HG03457 (cell line): ENCODE data around the gene XK.

ENCODE experiments used
- ATAC-seq: cut with Tn5 transposase; IDR thresholded peaks from one replicate; pipeline ENCODE4 v1.9.1; 2021; ENCODE audit warnings: moderate number of reproducible peaks; ENCODE audit not compliant: unreplicated experiment

Gene XK

DNA sequence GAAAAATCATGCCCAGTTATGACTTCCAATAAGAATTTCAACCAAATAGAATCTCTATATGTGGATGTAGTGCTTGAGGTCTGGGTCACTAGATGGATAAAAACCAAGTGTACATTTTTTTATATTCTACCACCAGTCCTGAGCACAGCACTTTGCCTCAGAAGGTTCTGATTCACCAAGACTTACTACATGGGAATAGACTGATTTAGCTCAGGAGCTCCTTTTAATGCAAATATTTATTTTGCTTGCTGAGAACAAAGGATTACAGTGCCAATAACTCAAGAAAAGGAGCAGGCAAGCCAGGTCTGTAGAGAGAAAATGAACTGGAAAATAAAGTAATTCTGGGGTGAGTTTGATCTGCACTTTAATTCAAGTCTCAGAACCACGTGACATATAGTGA lies 6.4 kb upstream of the XK start:
- no peak for ATAC-seq

DNA sequence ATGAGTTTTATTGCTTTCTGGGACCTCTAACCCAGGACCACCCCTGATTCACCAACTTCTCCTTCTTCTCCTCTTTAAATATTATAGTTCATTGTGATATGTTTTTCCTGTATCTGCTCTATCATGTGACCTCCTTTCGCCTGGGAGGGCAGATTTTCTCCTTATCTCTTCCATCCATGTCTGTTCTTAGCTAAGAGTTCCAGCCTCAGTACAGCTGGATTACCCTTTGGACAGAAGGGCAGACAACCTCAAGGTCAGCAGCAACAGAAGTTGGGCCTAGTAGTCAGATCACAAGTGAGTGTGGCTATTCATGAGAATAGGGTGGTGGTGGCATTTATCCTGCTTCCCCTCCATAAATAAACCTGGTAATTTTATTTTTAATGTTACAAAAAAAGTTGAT lies 5.7 kb upstream of the XK start:
- ATAC-seq, result no peak

DNA sequence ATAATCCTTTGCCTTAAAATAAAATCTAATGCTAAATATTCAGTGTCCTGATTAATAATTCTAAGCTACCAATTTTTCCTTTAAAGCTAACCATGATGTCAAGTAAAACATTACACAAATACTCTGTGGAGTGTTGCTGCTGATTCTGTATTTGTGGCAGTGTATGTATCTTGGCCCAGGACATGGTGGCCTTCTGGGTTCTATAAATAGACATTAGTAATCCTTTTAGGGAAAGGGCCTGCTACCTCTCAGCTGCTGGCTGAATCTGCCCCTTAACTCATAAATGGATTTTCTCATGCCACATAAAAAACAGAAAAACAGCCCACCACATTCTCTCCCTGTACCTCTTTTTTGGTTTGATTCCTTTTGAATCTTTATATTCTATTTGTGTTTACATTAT lies 1.2 kb upstream of the XK start:
- ATAC-seq, result no peak

DNA sequence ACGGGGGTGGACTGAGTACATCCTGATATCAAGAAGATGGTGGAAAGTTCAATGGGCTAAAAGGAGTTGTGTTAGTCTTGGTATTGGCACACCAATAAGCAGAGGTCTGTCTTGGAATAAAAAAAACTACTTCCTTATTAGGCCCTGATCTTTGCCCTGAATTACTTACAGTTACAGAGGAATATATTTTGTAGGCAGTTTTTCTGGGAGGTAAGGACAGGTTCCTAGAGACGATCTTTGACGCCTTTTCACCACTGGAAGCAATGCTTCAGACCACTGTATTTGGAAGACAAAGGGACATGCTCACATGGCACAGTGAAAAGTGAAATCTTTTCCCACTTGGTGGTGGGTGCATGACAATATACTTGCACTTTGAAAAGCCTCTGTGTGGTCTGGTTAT lies 618 bp upstream of the XK start:
- no peak for ATAC-seq

DNA sequence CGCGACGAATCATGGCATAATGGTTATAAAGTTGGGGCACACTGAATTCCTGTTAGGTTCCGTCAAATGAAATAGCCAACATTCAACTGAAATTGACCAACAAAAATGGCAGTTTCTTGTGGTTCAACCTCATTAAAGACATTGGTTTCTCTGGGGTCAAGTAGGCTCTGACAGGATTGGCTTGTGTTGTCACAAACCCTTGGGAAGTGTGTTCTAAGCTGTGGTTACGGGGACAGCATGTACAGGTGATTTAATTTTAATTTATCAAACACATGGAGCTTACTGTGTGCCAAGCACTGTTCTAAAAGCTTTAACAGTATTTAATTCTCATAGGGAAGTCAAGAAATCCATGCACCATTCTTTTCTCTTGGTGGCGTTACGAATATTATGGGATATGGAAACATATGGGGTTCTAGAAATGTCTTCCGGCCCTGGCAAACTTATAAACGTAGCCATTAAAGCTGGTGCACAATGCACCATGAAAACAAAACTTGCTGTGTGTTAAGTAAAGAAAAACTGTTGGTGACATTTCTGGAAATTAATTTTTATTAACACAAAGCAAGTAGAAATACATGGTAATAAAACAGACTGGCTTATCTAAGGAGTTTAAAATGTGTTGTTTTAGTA lies 891 bp downstream of the XK start:
- ATAC-seq, result no peak

DNA sequence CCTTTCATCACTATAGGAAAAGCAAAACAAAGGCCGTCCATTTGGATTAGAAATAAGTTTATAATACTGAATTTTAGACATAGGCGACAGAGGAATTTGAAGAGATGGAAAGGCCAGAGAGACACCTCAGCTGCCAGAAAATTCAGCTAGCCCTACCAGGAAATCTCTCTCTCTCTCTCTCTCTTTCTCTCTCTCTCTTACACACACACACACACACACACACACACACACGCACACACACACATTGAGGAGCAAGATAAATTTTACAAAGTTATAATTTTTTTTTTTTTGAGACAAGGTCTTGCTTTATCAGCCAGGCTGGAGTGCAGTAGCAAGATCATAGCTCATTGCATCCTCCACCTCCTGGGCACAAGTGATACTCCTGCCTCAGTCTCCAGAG lies 1.4 kb downstream of the XK start:
- ATAC-seq, result no peak

DNA sequence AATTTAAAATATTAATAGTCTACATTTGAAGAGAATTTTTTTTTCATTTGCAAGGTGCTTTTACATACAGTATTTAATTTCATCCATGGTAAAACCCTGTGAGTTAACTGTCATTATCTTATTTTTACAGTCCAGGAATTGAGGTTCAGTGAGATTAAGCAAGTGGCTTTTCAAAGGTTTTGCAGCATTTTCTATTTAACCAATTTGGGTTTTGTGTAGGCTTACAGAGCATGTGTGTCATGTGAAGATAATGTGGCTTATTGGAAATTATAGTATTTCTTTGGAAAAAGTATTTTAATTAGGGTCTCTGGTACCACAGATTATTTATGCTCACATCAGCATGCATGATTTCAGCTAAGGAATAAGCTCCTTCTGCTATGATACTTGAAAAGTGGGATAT lies 4.5 kb downstream of the XK start:
- ATAC-seq, result no peak

DNA sequence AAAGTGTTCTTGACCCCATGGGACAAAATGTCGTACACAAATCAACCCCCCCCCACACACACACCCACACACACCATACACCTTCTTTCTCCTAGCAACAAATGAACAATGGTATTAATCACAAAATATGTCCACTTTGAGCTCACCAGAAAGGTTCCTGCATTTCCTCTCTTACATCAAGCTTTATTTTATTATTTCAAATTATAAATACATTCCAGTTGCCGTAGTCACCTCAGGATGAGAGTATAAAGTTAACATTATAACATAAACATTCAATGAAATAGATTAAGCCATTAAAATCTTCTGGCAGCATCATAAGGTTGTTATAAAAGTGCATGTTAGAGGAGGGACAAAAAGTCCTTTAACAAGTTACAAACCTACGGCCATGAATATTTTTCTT lies 7.3 kb downstream of the XK start:
- ATAC-seq, result no peak

DNA sequence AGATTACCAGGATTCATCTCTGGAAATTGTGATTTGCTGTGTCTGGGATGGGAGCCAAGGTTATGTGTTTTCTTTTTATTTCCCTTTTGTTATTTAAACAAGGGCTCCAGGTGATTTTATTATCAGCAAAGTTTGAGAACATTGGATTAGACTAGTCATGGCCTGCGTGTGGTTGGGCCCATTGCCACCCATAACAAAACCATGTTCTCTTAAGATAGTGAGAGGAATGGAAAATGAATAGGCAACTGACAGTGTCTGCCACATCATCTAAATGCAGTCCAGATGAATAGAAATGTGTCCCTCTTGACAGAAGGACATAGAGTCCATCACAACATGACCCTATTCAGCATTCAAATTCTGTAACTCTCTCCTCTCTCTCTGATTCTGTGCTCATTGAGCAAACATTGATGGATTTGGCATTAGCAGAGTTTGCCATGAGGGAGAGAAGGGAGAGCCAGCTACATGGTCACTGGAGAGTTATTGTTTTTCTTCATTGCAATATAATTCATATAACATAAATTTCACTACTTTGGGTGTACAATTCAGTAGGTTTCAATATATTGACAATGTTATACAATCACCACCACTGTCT lies 11.7 kb downstream of the XK start:
- no peak for ATAC-seq

DNA sequence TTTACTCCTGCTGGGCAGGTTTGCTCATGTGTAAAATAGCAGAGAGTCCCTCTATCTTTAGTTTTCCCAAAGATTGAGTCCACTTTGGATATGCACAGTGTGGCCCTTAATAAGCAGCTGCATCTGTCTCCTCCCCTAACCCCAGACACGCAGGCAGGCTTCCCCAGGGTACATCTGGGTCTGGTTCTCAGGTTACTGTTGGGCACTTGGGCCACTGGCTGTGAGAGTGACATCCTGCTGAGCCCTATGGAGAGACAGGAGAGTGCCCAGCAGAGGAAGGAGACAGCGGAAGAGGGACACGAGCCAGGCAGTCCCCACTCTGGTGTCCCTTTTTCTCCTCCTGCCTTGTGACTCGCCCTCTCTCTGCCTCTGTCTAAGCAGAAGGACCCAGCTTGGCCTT lies 16.0 kb downstream of the XK start:
- ATAC-seq, result no peak

DNA sequence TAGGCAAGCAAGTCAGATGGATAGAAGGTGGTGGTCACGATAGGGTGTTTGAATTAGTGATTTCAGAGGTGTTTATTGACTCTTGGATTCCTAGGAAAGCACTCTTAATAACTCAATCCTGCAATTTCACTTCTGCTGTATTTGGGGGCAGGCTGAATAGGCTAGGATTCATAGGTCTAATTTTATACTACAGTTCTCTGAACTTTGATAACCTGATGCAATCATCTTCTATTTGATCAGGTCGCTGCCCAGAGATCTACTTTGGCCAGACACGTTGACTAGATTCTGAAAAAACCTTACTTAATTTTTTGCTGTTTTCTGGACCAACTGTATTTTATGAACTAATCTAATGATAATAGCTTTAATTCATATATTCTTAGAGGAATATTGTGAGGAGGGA lies 26.4 kb downstream of the XK start:
- no peak for ATAC-seq

DNA sequence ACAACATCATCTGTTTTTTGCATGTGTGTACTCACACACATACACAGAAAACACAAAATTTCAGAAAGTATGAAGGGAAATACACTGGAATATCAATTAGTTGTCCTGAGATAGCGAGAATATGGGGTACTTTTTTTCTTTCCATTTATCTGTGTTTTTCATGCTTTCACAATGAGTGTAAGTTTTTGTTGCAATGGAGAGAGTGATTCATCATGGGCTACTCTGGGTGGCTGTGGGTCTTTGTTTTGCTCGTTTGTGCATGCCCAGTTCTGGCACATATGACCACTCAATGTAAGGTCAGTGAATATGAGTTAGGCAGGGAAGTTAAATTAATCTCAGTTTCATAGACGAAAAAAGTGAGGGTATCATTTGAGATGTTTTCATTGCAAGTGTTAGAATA lies 26.9 kb downstream of the XK start:
- no peak for ATAC-seq

DNA sequence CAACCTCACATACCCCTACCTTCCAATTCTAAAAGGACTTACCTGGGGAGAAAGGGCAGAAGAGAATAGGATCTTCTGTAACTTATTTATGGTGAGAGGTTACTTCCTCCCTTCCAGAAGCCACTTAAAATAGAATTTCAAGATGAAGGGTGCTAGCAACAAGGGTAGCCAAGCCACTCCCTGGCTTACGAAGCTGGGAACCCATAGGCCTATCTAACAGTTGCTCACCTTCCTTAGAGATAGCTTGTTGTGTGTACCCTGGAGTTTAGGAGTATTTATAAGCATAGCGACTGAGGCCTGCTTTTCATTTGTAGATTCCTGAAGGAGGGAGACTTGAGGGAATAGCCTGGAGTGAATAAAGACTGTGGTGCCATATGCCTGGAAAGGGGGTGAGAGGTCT lies 28.9 kb downstream of the XK start:
- no peak for ATAC-seq

DNA sequence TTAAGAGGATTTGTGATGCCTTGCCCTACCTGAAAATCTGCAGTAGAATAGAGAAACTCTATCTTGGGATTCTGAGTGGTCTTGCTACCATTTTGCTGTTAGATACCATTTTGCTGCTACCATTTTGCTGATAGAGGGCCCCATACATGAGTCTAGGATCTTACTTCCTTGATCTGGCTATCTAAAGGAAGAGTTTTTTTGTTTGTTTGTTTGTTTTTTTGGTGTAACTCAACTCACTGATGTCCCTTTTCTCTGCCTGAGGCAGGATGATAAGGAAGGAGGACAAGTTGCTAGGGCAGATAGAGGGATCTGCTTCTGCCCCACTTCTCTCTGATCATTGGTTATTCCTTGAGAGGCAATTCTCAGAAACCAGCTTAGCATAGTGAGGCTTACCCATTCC lies 31.0 kb downstream of the XK start:
- ATAC-seq, result no peak

DNA sequence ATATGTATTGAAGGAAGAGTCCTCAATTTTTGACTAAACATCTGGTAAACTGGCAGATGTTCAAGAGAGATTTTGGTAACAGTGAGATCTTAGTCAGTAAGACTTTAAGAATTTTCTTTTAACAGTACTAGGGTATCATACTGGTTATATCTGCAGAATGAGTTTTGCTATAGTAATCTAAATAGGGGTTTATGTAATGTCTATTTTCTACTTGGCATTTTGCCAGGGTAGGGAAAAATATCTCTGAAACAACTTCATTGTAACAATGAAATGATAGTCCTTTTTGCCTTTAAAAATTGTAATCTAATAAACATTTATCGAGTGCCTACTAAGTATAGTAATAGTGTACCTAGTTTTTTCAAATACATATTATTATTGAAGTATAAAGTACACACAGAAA lies 32.1 kb downstream of the XK start:
- ATAC-seq, result no peak

DNA sequence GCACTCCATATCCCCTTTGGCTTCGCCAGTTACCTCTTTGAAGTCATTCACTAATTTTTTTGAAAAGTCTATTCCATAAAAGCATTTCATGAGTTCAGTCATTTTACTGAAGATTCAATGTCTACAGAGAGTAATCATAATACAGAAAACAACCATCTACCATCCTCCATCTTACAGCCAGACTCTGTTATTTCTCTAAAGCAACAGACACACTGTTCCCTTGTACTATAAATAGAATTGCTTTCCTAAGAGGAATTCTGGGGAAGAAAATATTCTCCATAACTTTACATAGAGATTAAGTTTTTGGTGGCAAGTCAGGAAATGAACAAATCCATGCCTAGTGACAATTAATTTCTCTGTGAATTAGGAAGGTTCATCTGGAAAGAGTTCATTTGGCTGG lies 37.0 kb downstream of the XK start:
- ATAC-seq, result no peak

DNA sequence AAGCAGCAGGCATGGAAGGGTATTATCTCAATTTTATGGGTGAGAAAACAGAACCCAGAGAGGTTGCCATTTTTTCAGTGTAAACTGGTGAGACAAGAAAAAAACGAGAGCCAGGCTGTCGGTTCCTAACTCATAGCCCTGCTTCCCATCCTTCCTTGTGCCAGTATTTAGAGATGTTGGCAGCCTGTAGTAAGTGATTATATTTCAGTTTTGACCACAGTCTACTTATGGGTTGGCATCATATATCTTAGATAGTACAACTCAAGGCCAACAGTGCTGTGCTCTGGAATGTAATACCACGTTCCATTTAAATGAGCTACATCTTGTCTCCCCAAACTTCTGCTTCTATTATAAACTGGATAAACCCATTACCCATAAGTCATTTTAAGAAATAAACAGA lies 40.8 kb downstream of the XK start:
- no peak for ATAC-seq

DNA sequence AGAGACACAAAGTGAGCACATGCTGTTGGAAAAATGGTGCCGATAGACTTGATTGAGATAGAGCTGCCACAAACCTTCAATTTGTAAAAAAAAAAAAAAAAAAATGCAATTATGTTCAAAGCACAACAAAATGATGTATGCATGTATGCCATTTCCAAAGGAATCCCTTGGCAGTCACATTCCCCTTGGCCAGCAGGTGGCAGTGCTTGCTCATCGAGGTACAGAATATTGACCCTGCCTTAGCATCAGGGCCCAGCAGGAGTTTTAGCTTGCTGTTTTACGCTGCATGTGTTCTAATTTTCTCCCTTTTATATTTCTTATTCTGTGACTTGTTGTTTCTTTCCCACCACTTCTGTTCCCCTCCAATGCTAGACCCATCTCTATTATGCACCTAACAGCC lies 59.8 kb downstream of the XK start:
- no peak for ATAC-seq

DNA sequence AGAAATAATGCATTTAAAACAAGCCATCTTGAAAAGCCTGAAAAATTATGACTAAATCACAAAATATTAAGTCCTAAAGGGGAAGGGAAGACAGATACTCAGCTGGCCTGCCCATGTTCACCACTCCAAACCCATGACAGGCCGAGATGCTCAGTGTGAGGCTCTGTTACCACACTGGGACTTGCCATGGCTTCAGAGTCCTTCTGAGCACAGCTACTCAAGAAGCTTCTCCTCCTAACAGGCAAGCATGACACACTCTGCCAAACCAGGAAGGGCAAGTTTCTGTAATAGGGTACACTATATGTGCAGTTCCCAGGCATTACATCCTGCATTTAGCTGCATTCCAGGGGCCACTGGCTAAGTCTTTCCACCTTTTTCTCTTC lies 60.2 kb downstream of the XK start:
- ATAC-seq, result peak; percentile 29

DNA sequence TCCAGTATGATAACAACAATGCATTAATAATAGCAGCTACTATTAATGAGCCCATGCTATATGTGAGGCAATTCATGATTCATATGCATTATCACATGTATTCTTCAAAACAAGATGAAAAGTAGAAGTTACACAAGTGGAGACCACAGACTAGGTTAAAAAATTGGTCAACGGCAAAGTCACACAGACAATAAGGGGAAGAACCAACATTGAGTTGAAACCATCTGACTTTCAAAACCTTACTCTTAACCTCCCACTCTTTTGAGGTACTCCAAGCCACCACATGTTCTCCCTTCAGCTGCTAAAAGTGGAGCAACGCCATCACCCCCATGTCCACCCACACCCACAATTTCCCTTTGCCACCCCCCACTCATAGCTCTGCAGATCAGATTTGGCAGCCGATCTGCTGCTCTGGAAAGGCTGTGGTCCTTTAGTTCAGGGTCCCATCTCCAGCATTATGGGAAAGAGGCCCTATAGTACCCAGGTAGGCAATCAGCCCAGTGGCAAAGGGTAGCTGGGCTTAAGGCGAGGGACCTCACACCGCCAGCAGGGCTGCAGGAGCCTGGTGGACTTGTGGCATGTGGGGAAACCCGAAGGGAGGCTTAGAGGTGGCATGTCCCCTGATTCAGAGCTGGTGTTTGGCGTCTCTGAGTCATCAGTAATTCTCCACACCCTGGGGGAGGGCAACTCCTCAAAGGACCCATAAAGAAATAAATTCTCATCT lies 60.8 kb downstream of the XK start:
- peak; percentile 79 for ATAC-seq

DNA sequence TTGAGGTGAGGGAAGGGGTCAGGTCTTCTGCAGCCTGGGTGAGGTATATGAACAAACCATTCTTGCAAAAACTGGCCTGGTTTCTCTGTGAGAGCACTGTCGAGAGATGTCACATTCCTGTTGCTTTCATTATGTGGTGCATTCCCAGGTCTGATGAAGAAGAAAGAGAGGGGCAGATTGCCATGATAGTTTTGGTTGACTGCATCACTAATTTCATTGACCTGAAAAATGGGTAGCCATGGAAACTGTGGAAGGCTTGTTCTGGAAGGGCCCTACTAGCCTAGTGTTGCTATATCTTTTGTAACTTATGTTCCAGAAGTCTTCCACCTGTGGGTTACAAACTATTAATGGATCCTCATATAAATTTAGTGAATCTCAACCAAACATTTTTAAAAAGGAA lies 61.4 kb downstream of the XK start:
- ATAC-seq, result no peak

DNA sequence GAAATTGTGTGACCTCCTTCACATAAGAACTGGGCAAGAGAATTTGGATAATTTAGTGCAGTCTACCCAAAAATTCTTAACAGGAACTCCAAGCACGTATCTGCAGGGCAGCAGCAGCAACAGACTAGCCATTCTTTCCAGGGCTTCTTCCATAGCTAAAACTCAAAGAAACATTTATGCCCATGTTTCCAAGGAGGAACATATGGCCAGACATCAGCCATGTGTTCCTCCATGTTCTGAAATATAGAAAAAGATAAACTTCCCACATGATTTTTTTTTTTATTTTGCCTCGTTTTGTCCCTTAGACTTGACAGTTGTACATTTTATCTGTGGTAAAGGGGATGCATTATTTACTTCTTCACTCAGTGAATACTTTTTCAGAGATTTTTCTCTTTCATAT lies 66.7 kb downstream of the XK start:
- ATAC-seq, result no peak

DNA sequence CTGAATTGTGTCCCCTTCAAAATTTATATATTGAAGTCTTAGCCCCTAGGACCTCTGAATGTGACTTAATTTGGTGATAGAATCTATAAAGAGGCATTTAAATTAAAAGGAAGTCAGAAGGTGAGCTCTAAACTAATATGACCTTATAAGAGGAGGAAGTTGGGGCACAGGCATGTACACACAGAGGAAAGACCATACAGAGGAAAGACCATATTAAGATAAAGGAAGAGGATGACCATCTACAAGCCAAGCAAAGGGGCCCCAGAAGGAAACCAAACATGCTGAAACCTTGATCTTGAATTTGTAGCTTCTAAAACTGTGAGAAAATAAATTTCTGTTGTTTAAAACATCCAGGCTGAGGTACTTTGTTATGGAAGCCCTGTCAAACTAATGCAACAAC lies 67.3 kb downstream of the XK start:
- no peak for ATAC-seq
